Caco-2 (cell line): ENCODE results near the gene CEACAM21. TPM values are rescaled to one million over a fixed set of nuclear protein-coding genes. Genes with fewer than 3 reads are reported as not detected.

Source experiments
- BruUV-seq: library from RNA; stranded (reverse); fragments of 400-500 nt; replicated peaks from 2 replicates; lab custom pipeline; 2021; lab: Mats Ljungman, UMichigan
- CTCF ChIA-PET: fragments of 300-600 bp; sonication (Branson Sonifier 250); formaldehyde crosslinking; loops from one replicate; lab custom pipeline; 2022; ENCODE audit warnings: antibody characterized with exemption; lab: Charles Lee
- POLR2A ChIA-PET: fragments of 300-600 bp; sonication (Branson Sonifier 250); formaldehyde crosslinking; loops from one replicate; lab custom pipeline; 2022; ENCODE audit warnings: antibody characterized with exemption; lab: Charles Lee
- DNase-seq, 2 experiments: peaks; one replicate each; pipeline versions ENCODE4 v3.0.0 to v3.0.0-alpha.2; 2020 to 2022
- H3K27me3 ChIP-seq: replicated peaks from 2 replicates; pipeline ENCODE4 v1.6.0; 2011; ENCODE audit warnings: low read length; ENCODE audit not compliant: control insufficient read depth, insufficient read depth
- H3K36me3 ChIP-seq: 2 replicates; pipeline ENCODE4 v1.5.1; 2011; ENCODE audit warnings: low read length; ENCODE audit not compliant: control insufficient read depth, insufficient read depth
- H3K4me1 ChIP-seq: fragments of 250-450 bp; sonication (Bioruptor Pico); 2 replicates; pipeline ENCODE4 v1.5.1; 2020; ENCODE audit warnings: mild to moderate bottlenecking
- H3K4me3 ChIP-seq: 2 replicates; pipeline ENCODE4 v1.5.1; 2011; ENCODE audit warnings: low read depth, mild to moderate bottlenecking, control low read depth, low read length
- H3K9me3 ChIP-seq: fragments of 250-450 bp; sonication (Bioruptor Pico); 2 replicates; pipeline ENCODE4 v1.5.1; 2020; ENCODE audit warnings: mild to moderate bottlenecking, moderate library complexity
- H3K27ac Mint-ChIP-seq: one replicate; pipeline ENCODE4 v1.8.0; 2022; ENCODE audit warnings: mixed read lengths; ENCODE audit not compliant: unreplicated experiment
- H3K27me3 Mint-ChIP-seq: one replicate; pipeline ENCODE4 v1.8.0; 2022; ENCODE audit warnings: mixed read lengths; ENCODE audit not compliant: insufficient read depth, unreplicated experiment
- H3K36me3 Mint-ChIP-seq: one replicate; pipeline ENCODE4 v1.8.0; 2022; ENCODE audit warnings: mild to moderate bottlenecking, mixed read lengths; ENCODE audit not compliant: insufficient read depth, unreplicated experiment
- H3K4me1 Mint-ChIP-seq: one replicate; pipeline ENCODE4 v1.8.0; 2022; ENCODE audit warnings: low read depth, mixed read lengths; ENCODE audit not compliant: unreplicated experiment
- H3K4me3 Mint-ChIP-seq: one replicate; pipeline ENCODE4 v1.8.0; 2022; ENCODE audit warnings: mild to moderate bottlenecking, moderate library complexity, mixed read lengths; ENCODE audit not compliant: unreplicated experiment
- H3K9me3 Mint-ChIP-seq: one replicate; pipeline ENCODE4 v1.8.0; 2022; ENCODE audit warnings: mixed read lengths; ENCODE audit not compliant: unreplicated experiment
- CTCF ChIP-seq, 2 experiments: fragments of 200-600 bp in 1 of 2; IDR thresholded peaks; 1 replicate in 1 of 2; 2 replicates in 1 of 2; pipeline versions ENCODE4 v1.5.1 to v1.8.0; 2011 to 2022; ENCODE audit warnings: antibody characterized with exemption in 1 of 2, control low read depth in 1 of 2, inconsistent platforms in 1 of 2, low read depth in 1 of 2, low read length in 1 of 2, mild to moderate bottlenecking in 1 of 2, moderate library complexity in 1 of 2; ENCODE audit not compliant: insufficient read depth in 1 of 2, severe bottlenecking in 1 of 2, unreplicated experiment in 1 of 2
- intact Hi-C: fragments of 100-400 bp; cut with micrococcal nuclease; formaldehyde crosslinking; loops from one replicate; pipeline ENCODE4 v1.10.0; 2022; ENCODE audit not compliant: unreplicated experiment
- total RNA-seq: library from RNA; stranded (reverse); gene quantifications from 2 replicates; pipeline ENCODE4 v1.2.3, GENCODE V29; 2022

CEACAM21 gene
- total RNA-seq, 1 experiment from 2014 or later: not detected

GRCh38 chr19:41624515-41624914 lies 48.5 kb downstream of the CEACAM21 start:
- Mint-ChIP-seq H3K4me3 (no peak overlapping the region), H3K9me3 (no peaks in the 10 kb centered on the region), H3K36me3 (no peaks in the 10 kb centered on the region), H3K27ac (no peak overlapping the region), H3K27me3 (peaks cover 32% of the 10 kb centered on the region), H3K4me1 (no peaks in the 10 kb centered on the region)
- POLR2A ChIA-PET: no interaction called here
- no TSS peak for BruUV-seq
- no peaks in the 10 kb centered on the region; the same call in 1 of the 2 replicates for H3K9me3 ChIP-seq
- H3K4me3 ChIP-seq: no peak overlapping the region
- H3K4me1 ChIP-seq: no peaks in the 10 kb centered on the region
- no peaks in the 10 kb centered on the region; the same call in 1 of the 2 replicates for H3K27me3 ChIP-seq
- CTCF ChIA-PET: no interaction called here
- intact Hi-C loops: no loop called here
- no peak for DNase-seq
- TF ChIP-seq CTCF (IDR thresholded peaks at IDR 0.05; ENCODE audit: insufficient read depth in 1 of 2, low read depth in 1 of 2, low read length in 1 of 2, severe bottlenecking in 1 of 2, unreplicated experiment in 1 of 2): no peak
- no peaks in the 10 kb centered on the region for H3K36me3 ChIP-seq

GRCh38 chr19:41624937-41625336 lies 49.0 kb downstream of the CEACAM21 start:
- Histone ChIP-seq H3K4me3 (no peak overlapping the region), H3K36me3 (no peaks in the 10 kb centered on the region), H3K9me3 (no peaks in the 10 kb centered on the region; the same call in 1 of the 2 replicates), H3K4me1 (no peaks in the 10 kb centered on the region), H3K27me3 (no peaks in the 10 kb centered on the region; the same call in 1 of the 2 replicates)
- peaks cover 3% of the 10 kb centered on the region for H3K9me3 Mint-ChIP-seq
- H3K4me1 Mint-ChIP-seq: no peaks in the 10 kb centered on the region
- intact Hi-C loops: no loop called here
- CTCF ChIA-PET: no interaction called here
- peaks cover 32% of the 10 kb centered on the region for H3K27me3 Mint-ChIP-seq
- POLR2A ChIA-PET: no interaction called here
- no peak for DNase-seq
- no peak overlapping the region for H3K4me3 Mint-ChIP-seq
- no peak overlapping the region for H3K27ac Mint-ChIP-seq
- no peak for TF ChIP-seq CTCF (IDR thresholded peaks at IDR 0.05; ENCODE audit: insufficient read depth in 1 of 2, low read depth in 1 of 2, low read length in 1 of 2, severe bottlenecking in 1 of 2, unreplicated experiment in 1 of 2)
- no peaks in the 10 kb centered on the region for H3K36me3 Mint-ChIP-seq
- BruUV-seq: no TSS peak

GRCh38 chr19:41626278-41626677 lies 50.3 kb downstream of the CEACAM21 start:
- ChIA-PET POLR2A (no interaction called here), CTCF (interaction anchor here (0.7 kb wide), 1 partner anchor 455 kb away, joined by 3 read pairs; no protein-coding TSS in a partner anchor)
- intact Hi-C loops: no loop called here
- Histone ChIP-seq H3K9me3 (no peaks in the 10 kb centered on the region; the same call in 1 of the 2 replicates), H3K27me3 (no peaks in the 10 kb centered on the region; the same call in 1 of the 2 replicates), H3K4me3 (no peak overlapping the region), H3K36me3 (no peaks in the 10 kb centered on the region), H3K4me1 (no peaks in the 10 kb centered on the region)
- no peak overlapping the region for H3K4me3 Mint-ChIP-seq
- H3K36me3 Mint-ChIP-seq: no peaks in the 10 kb centered on the region
- H3K27me3 Mint-ChIP-seq: peaks cover 28% of the 10 kb centered on the region
- H3K4me1 Mint-ChIP-seq: no peaks in the 10 kb centered on the region
- peaks cover 9% of the 10 kb centered on the region for H3K9me3 Mint-ChIP-seq
- H3K27ac Mint-ChIP-seq: no peak overlapping the region
- no TSS peak for BruUV-seq
- no peak for DNase-seq
- TF ChIP-seq CTCF (IDR thresholded peaks at IDR 0.05; ENCODE audit: insufficient read depth in 1 of 2, low read depth in 1 of 2, low read length in 1 of 2, severe bottlenecking in 1 of 2, unreplicated experiment in 1 of 2): no peak
